ENCODE data around the gene SLC25A33. TPM values are rescaled to one million over a fixed set of nuclear protein-coding genes. Genes with fewer than 3 reads are reported as not detected.

Gene SLC25A33
- polyA plus RNA-seq, 2 of the 4 experiments (the other 2 are of a cell fraction), result 3.1 to 4.9 TPM

GRCh38 chr1:9577423-9577822, 38.2 kb downstream of the SLC25A33 start:
- ATAC-seq (no peak), FAIRE-seq (no peak), DNase-seq (ENCODE audit: low read depth in 1 of 2, low spot score in 1 of 2) (no peak)
- Histone ChIP-seq H3K9me3 (no peaks in the 10 kb centered on the region), H3K4me1 (no peaks in the 10 kb centered on the region), H3K4me3 (no peak overlapping the region), H3K4me2 (no peak overlapping the region), H3K27ac (no peak overlapping the region)
- TF ChIP-seq HDAC2 (IDR thresholded peaks at IDR 0.05) (no peak), ZSCAN20 (CRISPR knock-in tag; IDR thresholded peaks at IDR 0.05) (no peak)
- POLR2A ChIA-PET, result no interaction called here
- CTCF ChIA-PET, result interaction anchor here (0.7 to 0.8 kb wide), 2 partner anchors 86 to 147 kb away, joined by 3 read pairs; no protein-coding TSS in a partner anchor
- 93% methylated on average over 5 of the region's 5 CpGs for WGBS (ENCODE audit: missing lambda C conversion rate)

DNA sequence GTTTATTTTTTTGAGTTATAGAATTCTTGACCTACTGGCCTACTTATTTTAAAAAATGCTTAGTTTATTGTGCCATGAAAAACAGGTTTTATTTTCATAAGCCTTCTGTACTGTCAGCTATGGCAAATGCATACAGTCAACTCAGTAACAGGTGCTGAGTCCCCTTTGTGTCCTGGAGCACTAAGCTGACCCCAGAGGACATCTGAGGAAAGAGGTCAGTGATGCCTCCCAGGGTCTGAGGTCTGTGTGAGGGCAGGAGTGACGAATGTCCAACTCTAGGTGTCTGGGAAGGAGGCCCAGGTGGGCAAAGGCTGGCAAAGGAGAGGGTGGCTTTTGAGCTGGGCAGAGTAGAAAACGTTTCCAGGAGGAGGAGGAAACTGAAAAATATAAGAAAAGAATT, 41.7 kb downstream of the SLC25A33 start:
- ChIA-PET POLR2A (no interaction called here), CTCF (interaction anchor here (0.9 to 1.4 kb wide), 3 partner anchors 35 to 314 kb away, joined by 3 read pairs; partner anchors contain the start of gene SLC25A33)
- FAIRE-seq (no peak), DNase-seq (ENCODE audit: low read depth in 1 of 2, low spot score in 1 of 2) (no peak), ATAC-seq (no peak)
- Histone ChIP-seq H3K27ac (no peak overlapping the region), H3K9me3 (no peaks in the 10 kb centered on the region), H3K4me2 (no peak overlapping the region), H3K4me1 (no peaks in the 10 kb centered on the region), H3K4me3 (no peak overlapping the region)
- 76% methylated on average over 2 of the region's 2 CpGs for WGBS (ENCODE audit: missing lambda C conversion rate)
- no peak for TF ChIP-seq TFCP2L1 (CRISPR knock-in tag; IDR thresholded peaks at IDR 0.05)
- TF ChIP-seq KDM5A (IDR thresholded peaks at IDR 0.05), result no peak
- TF ChIP-seq EHF (CRISPR knock-in tag; IDR thresholded peaks at IDR 0.05), result no peak
- TF ChIP-seq HES2 (IDR thresholded peaks at IDR 0.05), result no peak
- no peak for TF ChIP-seq HOXB5 (CRISPR knock-in tag; IDR thresholded peaks at IDR 0.05)
- TF ChIP-seq ZNF302 (CRISPR knock-in tag; IDR thresholded peaks at IDR 0.05), result no peak
- TF ChIP-seq NFE2L2 (conservative IDR thresholded peaks at IDR 0.05; ENCODE audit: low read length), result no peak
- TF ChIP-seq NR3C1 (IDR thresholded peaks at IDR 0.05), result no peak
- TF ChIP-seq JUNB (IDR thresholded peaks at IDR 0.05), result no peak
- no peak for TF ChIP-seq CBX8 (IDR thresholded peaks at IDR 0.05)
- TF ChIP-seq BHLHE40 (IDR thresholded peaks at IDR 0.05; ENCODE audit: low read depth, low read length), result no peak
- no peak for TF ChIP-seq SMC3 (IDR thresholded peaks at IDR 0.05)

- Histone ChIP-seq H3K4me2 (no peak overlapping the region), H3K27ac (no peak overlapping the region), H3K4me1 (peaks cover 9% of the 10 kb centered on the region; the same call in 2 of the 3 replicates), H3K4me3 (no peak overlapping the region), H3K9me3 (no peaks in the 10 kb centered on the region)
- ChIA-PET CTCF (interaction anchor here (0.6 to 1.4 kb wide), 3 partner anchors 8 to 272 kb away, joined by 3 to 5 read pairs (median 3); no protein-coding TSS in a partner anchor), POLR2A (no interaction called here)
- no peak for DNase-seq (ENCODE audit: low read depth in 1 of 2, low spot score in 1 of 2)
- no peak for FAIRE-seq
- WGBS (ENCODE audit: missing lambda C conversion rate), result 94% methylated on average over 3 of the region's 3 CpGs
- TF ChIP-seq, protein P1, sequence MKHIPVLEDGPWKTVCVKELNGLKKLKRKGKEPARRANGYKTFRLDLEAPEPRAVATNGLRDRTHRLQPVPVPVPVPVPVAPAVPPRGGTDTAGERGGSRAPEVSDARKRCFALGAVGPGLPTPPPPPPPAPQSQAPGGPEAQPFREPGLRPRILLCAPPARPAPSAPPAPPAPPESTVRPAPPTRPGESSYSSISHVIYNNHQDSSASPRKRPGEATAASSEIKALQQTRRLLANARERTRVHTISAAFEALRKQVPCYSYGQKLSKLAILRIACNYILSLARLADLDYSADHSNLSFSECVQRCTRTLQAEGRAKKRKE (CRISPR knock-in tag; IDR thresholded peaks at IDR 0.05; ENCODE audit: low read depth), result no peak
- TF ChIP-seq CBX8 (IDR thresholded peaks at IDR 0.05) (no peak), RAD21 (conservative IDR thresholded peaks at IDR 0.05 in 1 of 2, IDR thresholded peaks at IDR 0.05 in 1 of 2) (no peak), FOSB (CRISPR knock-in tag; IDR thresholded peaks at IDR 0.05) (no peak), RFX5 (IDR thresholded peaks at IDR 0.05) (no peak), NFE2L2 (conservative IDR thresholded peaks at IDR 0.05; ENCODE audit: low read length) (no peak), EHMT2 (IDR thresholded peaks at IDR 0.05; ENCODE audit: low read depth) (no peak), NR3C1 (IDR thresholded peaks at IDR 0.05) (no peak), HOXB13 (CRISPR knock-in tag; IDR thresholded peaks at IDR 0.05; ENCODE audit: low read depth) (no peak), ZSCAN20 (CRISPR knock-in tag; IDR thresholded peaks at IDR 0.05) (no peak), ELK1 (IDR thresholded peaks at IDR 0.05; ENCODE audit: low read depth, low read length) (no peak), BHLHE40 (IDR thresholded peaks at IDR 0.05; ENCODE audit: low read depth, low read length) (no peak), FOXS1 (CRISPR knock-in tag; IDR thresholded peaks at IDR 0.05) (no peak), USF2 (IDR thresholded peaks at IDR 0.05) (no peak), NPAS2 (CRISPR knock-in tag; IDR thresholded peaks at IDR 0.05; ENCODE audit: borderline replicate concordance) (no peak), ZFP36 (IDR thresholded peaks at IDR 0.05; ENCODE audit: borderline replicate concordance, partially characterized antibody) (no peak)
- TF ChIP-seq, protein P2, sequence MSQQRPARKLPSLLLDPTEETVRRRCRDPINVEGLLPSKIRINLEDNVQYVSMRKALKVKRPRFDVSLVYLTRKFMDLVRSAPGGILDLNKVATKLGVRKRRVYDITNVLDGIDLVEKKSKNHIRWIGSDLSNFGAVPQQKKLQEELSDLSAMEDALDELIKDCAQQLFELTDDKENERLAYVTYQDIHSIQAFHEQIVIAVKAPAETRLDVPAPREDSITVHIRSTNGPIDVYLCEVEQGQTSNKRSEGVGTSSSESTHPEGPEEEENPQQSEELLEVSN (IDR thresholded peaks at IDR 0.05; ENCODE audit: borderline replicate concordance, low read depth), result no peak
- TF ChIP-seq, protein P3, sequence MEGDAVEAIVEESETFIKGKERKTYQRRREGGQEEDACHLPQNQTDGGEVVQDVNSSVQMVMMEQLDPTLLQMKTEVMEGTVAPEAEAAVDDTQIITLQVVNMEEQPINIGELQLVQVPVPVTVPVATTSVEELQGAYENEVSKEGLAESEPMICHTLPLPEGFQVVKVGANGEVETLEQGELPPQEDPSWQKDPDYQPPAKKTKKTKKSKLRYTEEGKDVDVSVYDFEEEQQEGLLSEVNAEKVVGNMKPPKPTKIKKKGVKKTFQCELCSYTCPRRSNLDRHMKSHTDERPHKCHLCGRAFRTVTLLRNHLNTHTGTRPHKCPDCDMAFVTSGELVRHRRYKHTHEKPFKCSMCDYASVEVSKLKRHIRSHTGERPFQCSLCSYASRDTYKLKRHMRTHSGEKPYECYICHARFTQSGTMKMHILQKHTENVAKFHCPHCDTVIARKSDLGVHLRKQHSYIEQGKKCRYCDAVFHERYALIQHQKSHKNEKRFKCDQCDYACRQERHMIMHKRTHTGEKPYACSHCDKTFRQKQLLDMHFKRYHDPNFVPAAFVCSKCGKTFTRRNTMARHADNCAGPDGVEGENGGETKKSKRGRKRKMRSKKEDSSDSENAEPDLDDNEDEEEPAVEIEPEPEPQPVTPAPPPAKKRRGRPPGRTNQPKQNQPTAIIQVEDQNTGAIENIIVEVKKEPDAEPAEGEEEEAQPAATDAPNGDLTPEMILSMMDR (IDR thresholded peaks at IDR 0.05), result no peak
- ATAC-seq, result no peak
Measured at GRCh38 chr1:9586147-9586766, 47.0 kb downstream of the SLC25A33 start.

All from A549 (cell line).